ENCODE data around the gene TIPARP.
"Not testable (repeated sequence)": the region's sequence is repeated elsewhere in the genome, so short reads cannot be mapped to it uniquely, and the experiment has no call there.

TIPARP gene

GRCh38 chr3:156646958-156647357, 27.4 kb upstream of the TIPARP start:
- DNase-seq (ENCODE audit: low read depth in 2 of 2), result no peak

- DNase-seq (ENCODE audit: low read depth in 2 of 2), result no peak
Observed at GRCh38 chr3:156648086-156648485, 26.3 kb upstream of the TIPARP start.

- DNase-seq (ENCODE audit: low read depth in 2 of 2), result no peak
Observed at GRCh38 chr3:156649681-156650080, 24.7 kb upstream of the TIPARP start.

DNA sequence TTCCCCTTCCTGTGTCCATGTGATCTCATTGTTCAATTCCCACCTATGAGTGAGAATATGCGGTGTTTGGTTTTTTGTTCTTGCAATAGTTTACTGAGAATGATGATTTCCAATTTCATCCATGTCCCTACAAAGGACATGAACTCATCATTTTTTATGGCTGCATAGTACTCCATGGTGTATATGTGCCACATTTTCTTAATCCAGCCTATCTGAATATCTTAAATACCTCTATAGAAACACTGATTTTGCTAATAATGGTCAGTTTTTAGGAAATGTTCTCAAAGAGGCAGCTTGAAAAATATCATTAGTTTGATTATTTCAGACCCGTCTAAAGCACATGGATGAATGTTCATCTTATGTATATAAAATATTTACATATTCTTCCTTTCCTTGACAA, 21.7 kb upstream of the TIPARP start:
- not testable (repeated sequence) for DNase-seq (ENCODE audit: low read depth in 2 of 2)

DNA sequence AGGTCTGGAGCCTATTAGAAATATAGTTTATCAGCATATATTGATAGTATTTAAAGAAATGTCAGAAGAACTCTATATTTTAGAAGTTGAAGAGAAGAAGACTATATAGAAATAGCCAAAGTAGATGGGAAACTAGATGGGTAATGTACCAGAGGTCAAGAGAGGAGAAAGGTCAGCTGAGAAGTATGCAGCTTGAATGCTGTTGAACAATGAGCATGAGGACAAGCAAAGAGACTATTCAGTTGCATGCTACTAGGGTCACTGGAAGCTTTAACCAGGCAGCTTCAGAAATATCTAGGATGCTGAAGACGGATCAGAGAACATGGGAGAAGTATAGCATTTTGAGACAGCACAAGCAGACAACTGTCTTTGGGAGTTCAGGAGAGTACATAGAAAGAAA, 19.6 kb upstream of the TIPARP start:
- DNase-seq (ENCODE audit: low read depth in 2 of 2), result no peak

DNA sequence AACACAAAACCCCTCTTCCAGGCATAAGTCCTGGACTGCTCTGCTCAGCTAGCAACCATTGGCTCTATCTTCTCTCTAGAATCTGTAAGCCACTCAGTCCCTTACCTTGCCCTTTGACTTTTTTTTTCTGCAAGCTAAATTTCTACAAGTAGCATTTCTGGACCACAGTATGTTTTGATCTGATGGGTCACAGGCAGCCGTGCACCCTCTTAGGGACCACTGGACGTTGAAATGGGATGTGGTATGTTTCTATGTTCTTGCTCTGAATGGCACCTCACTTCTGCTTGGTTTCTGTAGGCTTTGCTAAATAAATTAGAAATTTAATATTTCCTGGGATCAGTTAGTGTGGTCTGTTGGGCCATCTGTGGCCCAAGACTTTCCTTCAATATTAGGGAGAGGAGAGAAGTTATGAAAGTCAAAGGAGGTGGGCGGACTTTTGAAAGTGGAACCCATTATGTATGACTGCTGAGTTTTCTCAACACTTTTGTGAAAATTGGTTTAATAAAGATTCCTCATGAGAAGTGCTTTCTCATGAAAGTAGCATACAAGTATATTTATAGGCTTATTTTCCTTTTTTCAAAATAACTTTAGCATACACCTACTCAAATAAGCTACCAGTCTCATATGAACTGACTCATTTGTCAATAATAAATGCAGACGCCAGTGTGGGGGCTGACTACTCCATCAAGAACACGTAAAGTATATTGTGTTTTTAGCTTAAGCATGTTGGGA, 18.4 kb upstream of the TIPARP start:
- DNase-seq (ENCODE audit: low read depth in 2 of 2), result no peak

DNA sequence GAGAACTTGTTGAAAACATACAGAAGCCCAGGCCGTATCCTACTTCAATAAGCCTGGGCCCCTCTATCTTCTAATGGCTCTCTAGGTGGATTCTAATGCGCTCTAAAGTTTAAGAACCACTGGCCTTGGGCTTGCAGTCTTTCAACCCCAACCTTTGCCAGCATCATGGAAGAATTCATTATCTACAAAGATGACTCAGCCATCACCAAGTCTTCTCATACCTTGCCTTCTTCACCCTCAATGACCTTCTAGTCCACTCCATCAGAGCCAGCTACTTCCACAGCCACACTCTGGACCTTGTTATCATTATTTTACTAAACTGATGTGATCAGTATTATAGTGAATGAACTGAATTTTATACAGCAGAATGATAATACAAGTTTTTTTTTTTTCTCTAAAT, 16.9 kb upstream of the TIPARP start:
- DNase-seq (ENCODE audit: low read depth in 2 of 2), result no peak

- no peak for DNase-seq (ENCODE audit: low read depth in 2 of 2)
Observed at GRCh38 chr3:156657862-156658731, 16.3 kb upstream of the TIPARP start.

- no peak for DNase-seq (ENCODE audit: low read depth in 2 of 2)
Observed at GRCh38 chr3:156658732-156659090, 15.7 kb upstream of the TIPARP start.

DNA sequence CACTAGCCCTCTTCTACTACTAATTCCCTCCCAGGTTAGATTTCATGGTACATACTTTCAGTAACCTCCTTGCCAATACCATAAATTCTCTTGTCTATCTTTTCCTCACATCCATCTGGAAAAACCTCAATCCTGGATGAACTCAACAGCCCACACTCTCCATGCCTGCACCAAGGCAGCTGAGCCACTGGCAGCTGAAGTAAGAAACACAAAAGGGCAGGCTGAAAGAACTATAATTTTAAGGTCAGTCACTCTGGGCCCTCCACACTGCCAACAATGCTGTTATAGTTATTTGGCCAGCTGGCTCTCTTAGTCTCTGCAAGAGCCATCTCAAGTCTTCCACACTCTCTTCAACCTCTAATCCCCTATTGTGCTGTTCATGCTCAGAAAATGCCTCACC, 15.1 kb upstream of the TIPARP start:
- DNase-seq (ENCODE audit: low read depth in 2 of 2), result no peak

- no peak for DNase-seq (ENCODE audit: low read depth in 2 of 2)
Observed at GRCh38 chr3:156661155-156661554, 13.2 kb upstream of the TIPARP start.

DNA sequence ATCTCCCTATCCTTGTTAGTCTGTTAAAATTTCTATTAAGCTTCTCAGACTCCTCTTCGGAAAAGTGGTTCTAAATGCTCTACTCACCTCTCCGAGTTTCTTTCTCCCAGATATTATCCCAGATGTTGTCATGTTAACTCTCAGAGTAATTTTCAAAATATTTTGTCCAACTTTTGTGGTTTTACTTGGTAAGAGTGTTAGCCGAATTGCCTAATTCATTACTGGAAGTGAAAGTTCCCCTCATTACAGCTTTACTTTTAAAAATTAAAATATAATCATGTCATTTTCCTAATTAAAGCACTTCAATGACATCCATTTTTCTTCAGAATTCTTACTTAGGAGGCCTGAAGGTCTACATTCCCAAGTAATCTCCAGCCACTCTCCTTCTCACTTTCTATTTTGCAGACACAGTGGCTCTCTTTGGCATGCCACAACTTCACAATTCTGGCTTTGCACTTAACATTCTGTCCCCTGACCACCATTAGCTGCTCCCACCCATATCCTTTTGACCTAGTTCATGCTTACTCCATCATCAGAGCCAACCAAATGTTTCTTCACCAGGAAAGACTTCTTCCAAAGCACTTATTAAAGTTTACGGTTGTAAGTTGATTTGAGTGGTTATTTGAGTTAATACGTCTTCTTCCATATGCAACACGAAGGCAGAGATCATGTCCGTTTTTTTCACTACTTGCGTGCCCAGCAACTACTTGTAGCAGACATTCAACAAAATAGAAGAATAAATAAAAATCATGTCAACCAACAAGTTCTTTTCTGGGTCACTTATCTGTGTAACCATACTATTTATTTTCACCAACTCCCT, 10.2 kb upstream of the TIPARP start:
- no peak for DNase-seq (ENCODE audit: low read depth in 2 of 2)

GRCh38 chr3:156664831-156665178, 9.6 kb upstream of the TIPARP start:
- no peak for DNase-seq (ENCODE audit: low read depth in 2 of 2)

- no peak for DNase-seq (ENCODE audit: low read depth in 2 of 2)
Observed at GRCh38 chr3:156665291-156665690, 9.1 kb upstream of the TIPARP start.

- DNase-seq (ENCODE audit: low read depth in 2 of 2), result no peak
Observed at GRCh38 chr3:156666073-156666472, 8.3 kb upstream of the TIPARP start.

DNA sequence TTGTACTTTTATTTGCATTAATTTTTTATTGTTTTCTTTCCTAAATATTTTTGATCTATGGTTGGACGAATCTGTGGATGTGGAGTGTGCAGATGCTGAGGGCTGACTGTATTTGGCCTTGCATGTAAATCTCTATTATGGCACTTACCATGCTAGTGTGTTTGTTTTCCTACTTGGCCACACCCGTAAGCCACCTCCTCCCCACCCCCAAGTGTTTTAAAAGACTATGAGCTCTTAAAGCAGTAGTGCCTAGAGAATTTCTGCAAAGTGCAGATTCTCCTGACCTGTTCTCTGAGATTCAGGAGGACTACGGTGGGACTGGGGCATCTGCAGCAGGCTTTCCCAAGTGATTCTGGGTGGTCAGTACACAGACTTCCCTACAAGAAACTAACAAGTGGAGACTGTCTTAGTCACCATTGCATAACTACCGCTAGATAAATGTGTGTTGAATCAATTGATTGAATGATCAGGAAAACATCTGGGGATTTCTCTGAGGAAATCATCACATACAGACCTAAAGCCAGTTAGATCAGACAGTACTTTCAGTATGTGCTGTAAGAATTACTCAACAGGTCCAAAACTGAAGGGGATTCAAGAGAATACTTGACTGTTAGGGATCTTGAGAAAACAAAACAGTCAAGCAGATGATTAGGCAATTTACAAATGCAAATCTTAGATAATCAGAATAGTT, 6.2 kb upstream of the TIPARP start:
- no peak for DNase-seq (ENCODE audit: low read depth in 2 of 2)

DNA sequence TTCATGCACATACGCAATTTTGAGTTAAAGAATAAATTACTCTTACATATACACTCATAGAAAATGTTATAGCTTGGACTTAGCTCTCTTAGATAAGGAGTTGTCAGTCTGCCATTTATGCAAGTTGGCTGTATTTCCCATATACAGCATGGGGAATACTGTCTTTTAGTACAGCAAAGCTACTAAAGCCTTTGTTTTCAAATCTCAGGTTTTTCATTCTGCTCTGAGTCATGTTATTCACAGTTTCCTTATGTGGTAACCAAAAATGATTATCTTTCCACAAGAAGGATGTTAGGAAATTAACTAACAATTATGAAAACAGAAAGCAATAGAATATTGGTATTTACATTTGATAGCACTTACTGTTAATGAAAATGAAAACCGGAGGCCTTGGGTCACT, 4.3 kb upstream of the TIPARP start:
- DNase-seq (ENCODE audit: low read depth in 2 of 2), result no peak

GRCh38 chr3:156670652-156671051, 3.7 kb upstream of the TIPARP start:
- DNase-seq (ENCODE audit: low read depth in 2 of 2), result no peak

- no peak for DNase-seq (ENCODE audit: low read depth in 2 of 2)
Observed at GRCh38 chr3:156673732-156674045, 701 bp upstream of the TIPARP start.

DNA sequence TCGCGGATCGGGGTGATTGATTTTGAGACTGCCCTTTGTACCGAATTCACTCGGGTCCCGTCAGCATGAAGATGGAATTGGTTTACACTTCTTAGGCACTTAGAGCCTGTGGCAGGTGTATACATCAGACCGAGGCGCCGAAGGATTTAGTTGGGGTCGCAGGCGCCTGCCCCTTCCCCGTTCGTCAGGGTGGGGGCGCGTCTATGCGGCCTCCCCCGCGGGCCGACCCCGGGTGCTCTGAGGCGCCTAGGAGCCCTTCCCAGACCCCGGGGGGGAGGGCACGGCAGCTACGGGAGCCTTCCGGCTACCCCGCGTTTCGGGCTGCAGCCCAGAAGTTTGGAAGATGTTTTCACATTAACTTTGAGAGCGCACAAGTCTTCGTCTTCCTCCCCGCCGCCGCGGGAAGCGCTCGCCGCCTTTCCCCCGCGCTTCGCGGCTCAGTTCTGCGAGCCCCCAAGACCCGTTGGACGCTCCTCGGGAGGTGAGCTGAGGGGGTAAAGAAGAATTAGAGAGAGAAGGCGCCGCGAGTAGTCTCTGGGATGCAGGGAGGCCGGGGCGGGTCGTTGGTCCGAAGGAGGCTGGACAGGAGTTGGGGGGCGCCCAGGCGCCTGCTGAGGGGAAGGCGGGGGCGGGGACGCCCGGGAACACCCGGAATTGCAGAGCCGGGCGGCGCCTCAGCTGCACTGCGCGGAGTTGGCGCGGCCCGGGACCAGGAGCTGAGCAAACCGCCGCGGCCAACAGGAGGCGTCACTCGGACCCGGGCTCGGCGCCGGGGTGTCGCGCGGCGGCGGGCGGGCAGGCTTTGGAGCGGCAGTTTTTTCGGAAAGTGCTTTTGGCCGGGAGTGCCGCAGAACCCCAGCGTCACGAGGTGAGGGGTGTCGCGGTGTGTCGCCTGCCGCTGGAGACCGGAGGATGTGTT, 780 bp downstream of the TIPARP start:
- peak; percentile 17 to 18 for DNase-seq (ENCODE audit: low read depth in 2 of 2)
